WTC11 (cell line): Measurements from ENCODE around the gene FAM181A. TPM values are rescaled to one million over a fixed set of nuclear protein-coding genes. Genes with fewer than 3 reads are reported as not detected.

Experiments
- ATAC-seq: fragments of 200-7000 bp; cut with Tn5 transposase; 2 replicates; pipeline ENCODE4 v1.10.0; 2021; ENCODE audit warnings: mild to moderate bottlenecking, moderate library complexity
- CTCF ChIA-PET: fragments of 300-600 bp; sonication (Branson Sonifier 250); formaldehyde crosslinking; loops from one replicate; lab custom pipeline; 2021; ENCODE audit warnings: antibody characterized with exemption; lab: Charles Lee
- POLR2A ChIA-PET: fragments of 350-600 bp; sonication (Branson Sonifier 250); formaldehyde crosslinking; loops from one replicate; lab custom pipeline; 2021; ENCODE audit warnings: antibody characterized with exemption; lab: Charles Lee
- DNase-seq: peaks from one replicate; pipeline ENCODE4 v3.0.0; 2021; ENCODE audit warnings: low spot score
- H3K27ac Mint-ChIP-seq: 2 replicates; pipeline ENCODE4 v1.8.0; 2021; ENCODE audit warnings: mixed read lengths
- H3K27me3 Mint-ChIP-seq: 2 replicates; pipeline ENCODE4 v1.8.0; 2021; ENCODE audit warnings: low read depth, mild to moderate bottlenecking, moderate library complexity, mixed read lengths
- H3K36me3 Mint-ChIP-seq: 2 replicates; pipeline ENCODE4 v1.8.0; 2021; ENCODE audit warnings: mixed read lengths
- H3K4me1 Mint-ChIP-seq: 2 replicates; pipeline ENCODE4 v1.8.0; 2022; ENCODE audit warnings: mixed read lengths
- H3K4me3 Mint-ChIP-seq: 2 replicates; pipeline ENCODE4 v1.8.0; 2021; ENCODE audit warnings: mild to moderate bottlenecking, moderate library complexity, mixed read lengths
- H3K9me3 Mint-ChIP-seq: 2 replicates; pipeline ENCODE4 v1.8.0; 2021; ENCODE audit warnings: mixed read lengths
- CREB1 ChIP-seq: sonication (generic); formaldehyde crosslinking; IDR thresholded peaks from 2 replicates; pipeline ENCODE4 v1.8.0; 2023; ENCODE audit warnings: mild to moderate bottlenecking, missing genetic modification reagents
- ETV6 ChIP-seq: sonication (generic); formaldehyde crosslinking; IDR thresholded peaks from 2 replicates; pipeline ENCODE4 v1.8.1; 2022; ENCODE audit warnings: mild to moderate bottlenecking, missing genetic modification reagents
- GTF2I ChIP-seq: fragments of 250-450 bp; sonication (Bioruptor Pico); conservative IDR thresholded peaks from 2 replicates; pipeline ENCODE4 v1.4.0; 2021; ENCODE audit warnings: mild to moderate bottlenecking
- JAZF1 ChIP-seq: fragments of 250-450 bp; sonication (Bioruptor Pico); IDR thresholded peaks from 2 replicates; pipeline ENCODE4 v1.9.0; 2021; ENCODE audit warnings: moderate library complexity, mild to moderate bottlenecking, inconsistent platforms
- MYBL2 ChIP-seq: sonication (generic); formaldehyde crosslinking; IDR thresholded peaks from 2 replicates; pipeline ENCODE4 v1.8.1; 2023; ENCODE audit warnings: mild to moderate bottlenecking, moderate library complexity, missing genetic modification reagents
- RORB ChIP-seq: fragments of 250-450 bp; sonication (Bioruptor Pico); IDR thresholded peaks from 2 replicates; pipeline ENCODE4 v1.9.0; 2021; ENCODE audit warnings: mild to moderate bottlenecking
- SOX15 ChIP-seq: fragments of 250-450 bp; sonication (Bioruptor Pico); IDR thresholded peaks from 2 replicates; pipeline ENCODE4 v1.9.0; 2021; ENCODE audit warnings: mild to moderate bottlenecking
- SP1 ChIP-seq: sonication (generic); formaldehyde crosslinking; conservative IDR thresholded peaks from 2 replicates; pipeline ENCODE4 v1.8.1; 2022; ENCODE audit warnings: missing genetic modification reagents
- TEAD1 ChIP-seq: sonication (generic); formaldehyde crosslinking; IDR thresholded peaks from 2 replicates; pipeline ENCODE4 v1.8.0; 2022; ENCODE audit warnings: mild to moderate bottlenecking, missing genetic modification reagents
- ZNF121 ChIP-seq: sonication (generic); formaldehyde crosslinking; IDR thresholded peaks from 2 replicates; pipeline ENCODE4 v1.8.0; 2023; ENCODE audit warnings: missing genetic modification reagents
- ZNF263 ChIP-seq: sonication (generic); formaldehyde crosslinking; IDR thresholded peaks from 2 replicates; pipeline ENCODE4 v1.8.1; 2022; ENCODE audit warnings: low read depth, mild to moderate bottlenecking, moderate library complexity, missing genetic modification reagents
- ZNF423 ChIP-seq: fragments of 250-450 bp; sonication (Bioruptor Pico); IDR thresholded peaks from 2 replicates; pipeline ENCODE4 v2.1.2; 2022; ENCODE audit warnings: mild to moderate bottlenecking, moderate library complexity
- total RNA-seq: library from RNA; stranded (reverse); gene quantifications from 3 replicates; pipeline ENCODE4 v1.2.3, GENCODE V29; 2021
- TF ChIP-seq, protein P1 (sequence below): sonication (generic); formaldehyde crosslinking; IDR thresholded peaks from 2 replicates; pipeline ENCODE4 v1.8.0; 2022; ENCODE audit warnings: mild to moderate bottlenecking, missing genetic modification reagents
- TF ChIP-seq, protein P2 (sequence below): fragments of 250-450 bp; sonication (Bioruptor Pico); IDR thresholded peaks from 2 replicates; pipeline ENCODE4 v2.1.2; 2022; ENCODE audit warnings: mild to moderate bottlenecking, moderate library complexity
- TF ChIP-seq, protein P3 (sequence below): sonication (generic); formaldehyde crosslinking; IDR thresholded peaks from 2 replicates; pipeline ENCODE4 v1.8.1; 2023; ENCODE audit warnings: mild to moderate bottlenecking, missing genetic modification reagents, moderate library complexity
- TF ChIP-seq, protein P4 (sequence below): sonication (generic); formaldehyde crosslinking; IDR thresholded peaks from 2 replicates; pipeline ENCODE4 v1.8.1; 2022; ENCODE audit warnings: mild to moderate bottlenecking, missing genetic modification reagents, moderate library complexity, borderline replicate concordance
- TF ChIP-seq, protein P5 (sequence below): sonication (generic); formaldehyde crosslinking; IDR thresholded peaks from 2 replicates; pipeline ENCODE4 v1.8.1; 2022; ENCODE audit warnings: missing genetic modification reagents, borderline replicate concordance

Gene FAM181A
- total RNA-seq, 1 experiment from 2014 or later: not detected

DNA sequence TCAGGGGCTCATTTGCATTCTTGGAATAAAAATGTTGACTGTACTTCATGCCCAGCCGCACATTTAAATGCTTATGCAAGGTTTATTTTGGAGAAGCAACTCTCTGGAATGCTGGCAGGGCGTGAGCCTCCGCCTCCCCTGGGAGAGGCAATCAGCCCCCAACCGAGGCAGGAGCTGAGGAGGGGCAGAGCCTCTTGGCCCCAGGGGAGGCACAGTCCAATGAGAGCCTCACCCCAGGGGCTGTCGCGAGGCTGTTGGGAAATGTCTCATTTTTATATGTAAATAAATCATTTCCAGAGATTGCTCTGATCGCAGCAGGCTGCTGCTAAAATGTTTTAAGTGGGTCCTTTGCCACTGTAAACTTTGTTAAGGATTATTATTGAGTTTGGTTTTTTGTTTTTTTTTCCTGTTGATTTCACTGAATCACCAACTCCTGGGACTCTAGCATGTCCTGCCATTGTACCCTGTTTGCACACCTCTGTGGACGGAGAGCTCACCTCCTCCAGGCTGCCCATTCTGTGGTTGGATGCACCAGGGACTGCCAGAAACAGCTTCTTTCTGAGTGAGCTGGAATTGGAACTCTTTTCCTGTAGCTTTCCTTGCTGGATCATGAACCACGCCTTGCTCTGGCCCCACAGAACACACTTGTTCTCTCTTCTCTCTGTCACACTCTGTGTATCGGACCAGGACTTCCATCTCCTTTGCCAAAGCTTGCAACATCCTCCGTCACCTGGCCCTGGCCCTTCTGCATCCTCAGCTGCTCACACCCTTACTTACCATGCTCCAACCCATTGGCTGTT is 46.9 kb upstream of the FAM181A start:
- Mint-ChIP-seq H3K9me3 (peaks cover 34% of the 10 kb centered on the region), H3K27me3 (peaks cover 34% of the 10 kb centered on the region), H3K4me3 (no peak overlapping the region), H3K36me3 (peaks cover 9% of the 10 kb centered on the region), H3K27ac (no peak overlapping the region), H3K4me1 (peaks cover 25% of the 10 kb centered on the region)
- POLR2A ChIA-PET: no interaction called here
- ATAC-seq: peak; percentile 76
- TF ChIP-seq ZNF423 (CRISPR knock-in tag) (peak; percentile 97), ETV6 (CRISPR knock-in tag) (peak; percentile 67), TEAD1 (peak; percentile 82), GTF2I (CRISPR knock-in tag) (no peak), SP1 (no peak)
- TF ChIP-seq, protein P1, sequence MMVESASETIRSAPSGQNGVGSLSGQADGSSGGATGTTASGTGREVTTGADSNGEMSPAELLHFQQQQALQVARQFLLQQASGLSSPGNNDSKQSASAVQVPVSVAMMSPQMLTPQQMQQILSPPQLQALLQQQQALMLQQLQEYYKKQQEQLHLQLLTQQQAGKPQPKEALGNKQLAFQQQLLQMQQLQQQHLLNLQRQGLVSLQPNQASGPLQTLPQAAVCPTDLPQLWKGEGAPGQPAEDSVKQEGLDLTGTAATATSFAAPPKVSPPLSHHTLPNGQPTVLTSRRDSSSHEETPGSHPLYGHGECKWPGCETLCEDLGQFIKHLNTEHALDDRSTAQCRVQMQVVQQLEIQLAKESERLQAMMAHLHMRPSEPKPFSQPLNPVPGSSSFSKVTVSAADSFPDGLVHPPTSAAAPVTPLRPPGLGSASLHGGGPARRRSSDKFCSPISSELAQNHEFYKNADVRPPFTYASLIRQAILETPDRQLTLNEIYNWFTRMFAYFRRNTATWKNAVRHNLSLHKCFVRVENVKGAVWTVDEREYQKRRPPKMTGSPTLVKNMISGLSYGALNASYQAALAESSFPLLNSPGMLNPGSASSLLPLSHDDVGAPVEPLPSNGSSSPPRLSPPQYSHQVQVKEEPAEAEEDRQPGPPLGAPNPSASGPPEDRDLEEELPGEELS (CRISPR knock-in tag): 0 out of 2 replicates have a peak, but pooled peaks have one; percentile 33
- DNase-seq: no peak
- CTCF ChIA-PET: interaction anchor here (0.5 to 2.3 kb wide), 6 partner anchors 9 to 682 kb away, joined by 3 to 10 read pairs (median 7); no protein-coding TSS in a partner anchor

DNA sequence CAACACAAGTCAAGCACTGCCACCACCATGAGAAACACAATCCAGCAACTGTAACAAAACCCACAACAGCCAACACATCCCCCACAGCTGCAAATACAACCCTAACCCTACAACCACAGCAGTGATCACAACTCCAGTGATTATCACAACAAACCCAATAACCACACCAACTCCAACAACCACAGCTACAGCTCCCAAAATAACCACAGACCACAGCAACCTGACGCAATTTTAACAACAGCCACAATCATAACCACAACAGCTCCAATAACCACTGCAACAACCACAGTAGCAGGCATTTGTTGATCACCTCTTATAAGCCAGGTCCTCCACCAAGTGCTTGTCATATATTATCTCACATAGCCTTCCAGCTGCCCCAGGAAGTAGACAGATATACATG is 42.2 kb upstream of the FAM181A start:
- H3K36me3 Mint-ChIP-seq: peaks cover 7% of the 10 kb centered on the region; the same call in 1 of the 2 replicates
- CTCF ChIA-PET: interaction anchor here (1.9 to 2.2 kb wide), 2 partner anchors 9 to 10 kb away, joined by 5 to 9 read pairs; no protein-coding TSS in a partner anchor
- DNase-seq (no peak), ATAC-seq (no peak)
- peaks cover 8% of the 10 kb centered on the region for H3K4me1 Mint-ChIP-seq
- no peak overlapping the region for H3K4me3 Mint-ChIP-seq
- H3K9me3 Mint-ChIP-seq: peaks cover 34% of the 10 kb centered on the region
- TF ChIP-seq, protein P2, sequence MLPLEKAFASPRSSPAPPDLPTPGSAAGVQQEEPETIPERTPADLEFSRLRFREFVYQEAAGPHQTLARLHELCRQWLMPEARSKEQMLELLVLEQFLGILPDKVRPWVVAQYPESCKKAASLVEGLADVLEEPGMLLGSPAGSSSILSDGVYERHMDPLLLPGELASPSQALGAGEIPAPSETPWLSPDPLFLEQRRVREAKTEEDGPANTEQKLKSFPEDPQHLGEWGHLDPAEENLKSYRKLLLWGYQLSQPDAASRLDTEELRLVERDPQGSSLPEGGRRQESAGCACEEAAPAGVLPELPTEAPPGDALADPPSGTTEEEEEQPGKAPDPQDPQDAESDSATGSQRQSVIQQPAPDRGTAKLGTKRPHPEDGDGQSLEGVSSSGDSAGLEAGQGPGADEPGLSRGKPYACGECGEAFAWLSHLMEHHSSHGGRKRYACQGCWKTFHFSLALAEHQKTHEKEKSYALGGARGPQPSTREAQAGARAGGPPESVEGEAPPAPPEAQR (CRISPR knock-in tag): no peak
- TF ChIP-seq, protein P3, sequence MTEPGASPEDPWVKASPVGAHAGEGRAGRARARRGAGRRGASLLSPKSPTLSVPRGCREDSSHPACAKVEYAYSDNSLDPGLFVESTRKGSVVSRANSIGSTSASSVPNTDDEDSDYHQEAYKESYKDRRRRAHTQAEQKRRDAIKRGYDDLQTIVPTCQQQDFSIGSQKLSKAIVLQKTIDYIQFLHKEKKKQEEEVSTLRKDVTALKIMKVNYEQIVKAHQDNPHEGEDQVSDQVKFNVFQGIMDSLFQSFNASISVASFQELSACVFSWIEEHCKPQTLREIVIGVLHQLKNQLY (CRISPR knock-in tag): no peak
- TF ChIP-seq TEAD1 (no peak), SOX15 (CRISPR knock-in tag) (no peak), CREB1 (CRISPR knock-in tag) (no peak), RORB (CRISPR knock-in tag) (no peak), MYBL2 (CRISPR knock-in tag) (no peak), ZNF121 (CRISPR knock-in tag) (no peak), ZNF263 (CRISPR knock-in tag) (no peak), JAZF1 (CRISPR knock-in tag) (no peak)
- TF ChIP-seq, protein P4, sequence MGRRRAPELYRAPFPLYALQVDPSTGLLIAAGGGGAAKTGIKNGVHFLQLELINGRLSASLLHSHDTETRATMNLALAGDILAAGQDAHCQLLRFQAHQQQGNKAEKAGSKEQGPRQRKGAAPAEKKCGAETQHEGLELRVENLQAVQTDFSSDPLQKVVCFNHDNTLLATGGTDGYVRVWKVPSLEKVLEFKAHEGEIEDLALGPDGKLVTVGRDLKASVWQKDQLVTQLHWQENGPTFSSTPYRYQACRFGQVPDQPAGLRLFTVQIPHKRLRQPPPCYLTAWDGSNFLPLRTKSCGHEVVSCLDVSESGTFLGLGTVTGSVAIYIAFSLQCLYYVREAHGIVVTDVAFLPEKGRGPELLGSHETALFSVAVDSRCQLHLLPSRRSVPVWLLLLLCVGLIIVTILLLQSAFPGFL: no peak
- TF ChIP-seq, protein P5, sequence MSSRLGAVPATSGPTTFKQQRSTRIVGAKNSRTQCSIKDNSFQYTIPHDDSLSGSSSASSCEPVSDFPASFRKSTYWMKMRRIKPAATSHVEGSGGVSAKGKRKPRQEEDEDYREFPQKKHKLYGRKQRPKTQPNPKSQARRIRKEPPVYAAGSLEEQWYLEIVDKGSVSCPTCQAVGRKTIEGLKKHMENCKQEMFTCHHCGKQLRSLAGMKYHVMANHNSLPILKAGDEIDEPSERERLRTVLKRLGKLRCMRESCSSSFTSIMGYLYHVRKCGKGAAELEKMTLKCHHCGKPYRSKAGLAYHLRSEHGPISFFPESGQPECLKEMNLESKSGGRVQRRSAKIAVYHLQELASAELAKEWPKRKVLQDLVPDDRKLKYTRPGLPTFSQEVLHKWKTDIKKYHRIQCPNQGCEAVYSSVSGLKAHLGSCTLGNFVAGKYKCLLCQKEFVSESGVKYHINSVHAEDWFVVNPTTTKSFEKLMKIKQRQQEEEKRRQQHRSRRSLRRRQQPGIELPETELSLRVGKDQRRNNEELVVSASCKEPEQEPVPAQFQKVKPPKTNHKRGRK (CRISPR knock-in tag): no peak
- TF ChIP-seq, all 79 proteins: peak for 0
- POLR2A ChIA-PET: no interaction called here
- Mint-ChIP-seq H3K27me3 (peaks cover 15% of the 10 kb centered on the region), H3K27ac (no peak overlapping the region)
